Measurements from ENCODE around the gene LARGE1.

Gene LARGE1

DNA sequence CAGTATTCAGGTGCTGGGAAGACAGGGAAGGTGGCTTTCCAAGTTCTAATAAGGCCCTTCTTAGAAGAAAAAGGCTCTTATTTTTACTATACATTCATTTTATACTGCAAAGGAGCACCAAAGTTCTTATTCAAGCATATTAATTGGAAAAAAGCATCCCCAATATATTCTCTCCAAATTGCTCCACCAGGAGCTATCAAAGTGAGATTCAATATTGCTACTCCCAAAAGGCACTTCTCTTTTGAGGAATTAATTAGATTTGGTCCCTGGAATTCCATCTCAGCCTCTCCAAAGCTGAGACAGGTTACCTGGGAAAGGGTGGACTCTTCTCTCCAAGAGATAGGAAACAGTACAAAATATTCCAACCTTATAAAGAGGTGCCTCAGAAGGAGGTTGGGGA lies 134.1 kb downstream of the LARGE1 start:
- H3K27ac Mint-ChIP-seq: no peak overlapping the region
- H3K9me3 Mint-ChIP-seq: peaks cover 26% of the 10 kb centered on the region
- H3K27me3 Mint-ChIP-seq (ENCODE audit: low read depth): no peaks in the 10 kb centered on the region
- peaks cover 21% of the 10 kb centered on the region for H3K36me3 Mint-ChIP-seq (ENCODE audit: low read depth)
- no peak overlapping the region for H3K4me3 Mint-ChIP-seq
- no peak for TF ChIP-seq CTCF (IDR thresholded peaks at IDR 0.05; ENCODE audit: unreplicated experiment in 3 of 3)
- H3K4me1 Mint-ChIP-seq: peaks cover 12% of the 10 kb centered on the region

DNA sequence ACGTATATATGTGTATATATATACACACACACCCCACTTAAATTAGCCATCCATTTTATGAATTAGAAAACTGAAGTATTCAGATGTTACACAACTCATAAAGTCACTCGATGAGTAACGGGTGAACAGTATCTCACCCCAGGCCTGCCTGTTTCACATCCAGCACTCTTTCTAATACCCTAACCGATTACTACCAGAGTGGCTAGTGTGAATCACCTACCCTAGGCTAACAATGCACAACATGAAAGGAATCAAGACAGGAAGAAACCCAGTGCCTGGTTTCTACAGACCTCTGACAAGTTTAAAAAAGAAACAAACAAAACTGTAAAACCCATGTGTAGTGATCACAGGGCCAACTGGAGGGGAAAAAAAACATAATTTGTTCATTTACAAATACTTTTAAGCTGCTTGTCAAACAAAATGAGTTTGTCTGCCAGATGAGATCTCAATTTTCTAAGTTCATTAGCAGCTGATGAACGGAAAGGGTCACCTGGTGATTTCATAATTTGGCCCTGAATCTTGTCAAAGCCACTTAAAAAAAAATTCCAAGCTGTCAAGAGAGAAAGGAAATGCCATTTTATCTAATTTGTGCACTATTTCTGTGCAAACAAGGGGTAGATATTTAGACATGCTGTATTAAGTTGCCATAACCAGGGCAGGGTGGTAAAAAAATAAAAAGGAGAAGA lies 134.8 kb downstream of the LARGE1 start:
- H3K4me3 Mint-ChIP-seq: no peak overlapping the region
- H3K36me3 Mint-ChIP-seq (ENCODE audit: low read depth): peaks cover 21% of the 10 kb centered on the region
- H3K27ac Mint-ChIP-seq: no peak overlapping the region
- H3K4me1 Mint-ChIP-seq: peaks cover 19% of the 10 kb centered on the region
- no peak for TF ChIP-seq CTCF (IDR thresholded peaks at IDR 0.05; ENCODE audit: unreplicated experiment in 3 of 3)
- H3K9me3 Mint-ChIP-seq: peaks cover 22% of the 10 kb centered on the region
- no peaks in the 10 kb centered on the region for H3K27me3 Mint-ChIP-seq (ENCODE audit: low read depth)

DNA sequence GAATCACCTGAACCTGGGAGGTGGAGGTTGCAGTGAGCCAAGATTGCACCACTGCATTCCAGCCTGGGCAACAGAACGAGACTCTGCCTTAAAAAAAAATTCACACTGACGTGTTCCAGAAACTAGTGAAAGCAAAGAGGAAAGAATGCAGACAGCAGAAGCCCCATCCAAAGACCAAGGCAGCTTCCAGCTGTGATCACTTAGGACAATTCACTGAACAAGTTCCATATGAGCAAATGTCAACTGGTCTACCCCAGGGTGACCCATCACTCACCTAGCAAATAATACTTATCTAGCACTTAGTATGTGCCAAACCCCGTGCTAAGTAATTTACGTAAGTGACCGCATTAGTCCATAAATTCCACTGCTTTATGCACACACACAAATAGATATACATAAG lies 138.9 kb downstream of the LARGE1 start:
- no peak for TF ChIP-seq CTCF (IDR thresholded peaks at IDR 0.05; ENCODE audit: unreplicated experiment in 3 of 3)
- Mint-ChIP-seq H3K4me1 (peaks cover 30% of the 10 kb centered on the region), H3K27ac (peak overlapping the region in 1 of 3 experiments; percentile 5), H3K9me3 (no peaks in the 10 kb centered on the region), H3K4me3 (no peak overlapping the region), H3K36me3 (ENCODE audit: low read depth) (no peaks in the 10 kb centered on the region), H3K27me3 (ENCODE audit: low read depth) (no peaks in the 10 kb centered on the region)

GRCh38 chr22:33780531-33781136 lies 139.6 kb downstream of the LARGE1 start:
- TF ChIP-seq CTCF (IDR thresholded peaks at IDR 0.05; ENCODE audit: unreplicated experiment in 3 of 3): no peak
- Mint-ChIP-seq H3K4me1 (peaks cover 30% of the 10 kb centered on the region), H3K9me3 (no peaks in the 10 kb centered on the region), H3K36me3 (ENCODE audit: low read depth) (no peaks in the 10 kb centered on the region), H3K4me3 (no peak overlapping the region), H3K27me3 (ENCODE audit: low read depth) (no peaks in the 10 kb centered on the region), H3K27ac (peak overlapping the region in 2 of 3 experiments; percentile 44 to 45)

DNA sequence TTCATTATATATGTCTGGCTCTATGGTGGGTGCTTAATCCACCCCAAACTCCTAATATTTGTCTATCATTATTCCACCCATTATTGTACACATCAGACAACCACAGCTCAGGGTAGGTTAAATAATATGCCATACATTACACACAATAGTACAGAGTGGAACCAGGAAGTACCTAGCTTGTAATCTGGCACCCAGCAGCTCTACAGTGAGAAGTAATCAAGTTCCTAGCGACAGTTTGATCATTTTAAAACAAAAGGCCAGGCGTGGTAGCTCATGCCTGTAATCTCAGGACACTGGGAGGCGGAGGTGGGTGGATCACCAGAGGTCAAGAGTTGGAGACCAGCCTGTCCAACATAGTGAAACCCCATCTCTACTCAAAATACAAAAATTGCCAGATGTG lies 141.0 kb downstream of the LARGE1 start:
- Mint-ChIP-seq H3K27me3 (ENCODE audit: low read depth) (no peaks in the 10 kb centered on the region), H3K27ac (no peak overlapping the region), H3K36me3 (ENCODE audit: low read depth) (no peaks in the 10 kb centered on the region), H3K4me3 (no peak overlapping the region), H3K4me1 (peaks cover 30% of the 10 kb centered on the region), H3K9me3 (no peaks in the 10 kb centered on the region)
- TF ChIP-seq CTCF (IDR thresholded peaks at IDR 0.05; ENCODE audit: unreplicated experiment in 3 of 3): no peak

- Mint-ChIP-seq H3K9me3 (no peaks in the 10 kb centered on the region), H3K4me1 (peaks cover 21% of the 10 kb centered on the region), H3K27me3 (ENCODE audit: low read depth) (no peaks in the 10 kb centered on the region), H3K36me3 (ENCODE audit: low read depth) (no peaks in the 10 kb centered on the region), H3K4me3 (no peak overlapping the region), H3K27ac (no peak overlapping the region)
- TF ChIP-seq CTCF (IDR thresholded peaks at IDR 0.05; ENCODE audit: unreplicated experiment in 3 of 3): no peak
Observed at GRCh38 chr22:33776491-33776890, 143.8 kb downstream of the LARGE1 start.

All from nephron (organoid).